Astrocyte (in vitro differentiated cells and primary cell): ENCODE data around the gene PSME3IP1.

Source experiments
- CTCF ChIP-seq: IDR thresholded peaks from 2 replicates; pipeline ENCODE4 v1.5.1; 2011; ENCODE audit warnings: low read depth, mild to moderate bottlenecking, inconsistent platforms, low read length, moderate library complexity; ENCODE audit not compliant: insufficient read depth
- EZH2 ChIP-seq: IDR thresholded peaks from 2 replicates; pipeline ENCODE4 v1.6.1; 2012; ENCODE audit warnings: mild to moderate bottlenecking, low read length, inconsistent platforms; ENCODE audit not compliant: insufficient read depth

GRCh38 chr16:57167538-57167937 is 18.3 kb downstream of the PSME3IP1 start:
- no peak for TF ChIP-seq CTCF
- no peak for TF ChIP-seq EZH2
